Measurements from ENCODE around the gene ZNF775. TPM values are rescaled to one million over a fixed set of nuclear protein-coding genes. Genes with fewer than 3 reads are reported as not detected.
"Not testable (repeated sequence)": the region's sequence is repeated elsewhere in the genome, so short reads cannot be mapped to it uniquely, and the experiment has no call there.

Gene ZNF775
- total and polyA plus RNA-seq, 5 donors, result 4.5 to 6.5 (median 5.7) TPM

- no peak overlapping the region for H3K27ac ChIP-seq (ENCODE audit: low read length)
- ATAC-seq (no peak), DNase-seq (no peak)
- H3K27me3 ChIP-seq (ENCODE audit: control insufficient read depth, insufficient read depth), result no peaks in the 10 kb centered on the region
- H3K9me3 ChIP-seq (ENCODE audit: control insufficient read depth, low read length), result no peaks in the 10 kb centered on the region
- H3K4me1 ChIP-seq (ENCODE audit: control insufficient read depth, insufficient read depth, low read length), result no peaks in the 10 kb centered on the region
- intact Hi-C loops (cut with DNase I), result no loop called here
- H3K4me3 ChIP-seq (ENCODE audit: low read length), result no peak overlapping the region
- 81% methylated on average over 15 of the region's 15 CpGs for WGBS
Measured at GRCh38 chr7:150384406-150385301, 5.5 kb downstream of the ZNF775 start.

DNA sequence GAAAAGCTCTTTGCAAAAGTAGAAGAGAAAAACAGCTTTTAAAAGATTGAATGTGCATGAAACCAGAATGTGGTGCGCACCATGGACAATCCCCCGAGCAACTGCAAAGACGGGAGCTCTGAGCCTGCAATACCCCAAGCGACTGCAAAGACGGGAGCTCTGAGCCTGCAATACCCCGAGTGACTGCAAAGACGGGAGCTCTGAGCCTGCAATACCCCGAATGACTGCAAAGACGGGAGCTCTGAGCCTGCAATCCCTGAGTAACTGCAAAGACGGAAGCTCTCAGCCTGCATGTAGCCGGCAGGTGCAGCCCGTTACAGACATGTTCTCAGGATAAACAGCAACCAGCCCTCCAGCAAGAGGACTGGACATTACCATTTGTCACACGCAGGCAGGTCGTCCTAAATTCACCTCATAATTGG lies 6.2 kb downstream of the ZNF775 start:
- DNase-seq (no peak), ATAC-seq (no peak)
- Histone ChIP-seq H3K4me3 (ENCODE audit: low read length) (no peak overlapping the region), H3K9me3 (ENCODE audit: control insufficient read depth, low read length) (no peaks in the 10 kb centered on the region), H3K27ac (ENCODE audit: low read length) (no peak overlapping the region), H3K27me3 (ENCODE audit: control insufficient read depth, insufficient read depth) (no peaks in the 10 kb centered on the region), H3K4me1 (ENCODE audit: control insufficient read depth, insufficient read depth, low read length) (no peaks in the 10 kb centered on the region)
- intact Hi-C loops (cut with DNase I), result no loop called here
- WGBS, result 81% methylated on average over 14 of the region's 14 CpGs

- intact Hi-C loops (cut with DNase I); H3K27ac ChIP-seq (ENCODE audit: low read length); H3K9me3 ChIP-seq (ENCODE audit: control insufficient read depth, low read length); H3K4me3 ChIP-seq (ENCODE audit: low read length); H3K27me3 ChIP-seq (ENCODE audit: control insufficient read depth, insufficient read depth); H3K4me1 ChIP-seq (ENCODE audit: control insufficient read depth, insufficient read depth, low read length); ATAC-seq; DNase-seq: not testable (repeated sequence)
- 54% methylated on average over 6 of the region's 6 CpGs for WGBS
Measured at GRCh38 chr7:150385884-150386283, 6.8 kb downstream of the ZNF775 start.

GRCh38 chr7:150388306-150388705 lies 9.2 kb downstream of the ZNF775 start:
- Histone ChIP-seq H3K9me3 (ENCODE audit: control insufficient read depth, low read length) (no peaks in the 10 kb centered on the region), H3K27me3 (ENCODE audit: control insufficient read depth, insufficient read depth) (no peaks in the 10 kb centered on the region), H3K4me1 (ENCODE audit: control insufficient read depth, insufficient read depth, low read length) (no peaks in the 10 kb centered on the region), H3K27ac (ENCODE audit: low read length) (peak overlapping the region; percentile 22), H3K4me3 (ENCODE audit: low read length) (no peak overlapping the region)
- ATAC-seq (no peak), DNase-seq (no peak)
- 74% methylated on average over 7 of the region's 7 CpGs for WGBS
- intact Hi-C loops (cut with DNase I), result no loop called here

- peak; percentile 91 to 92 for ATAC-seq
- Histone ChIP-seq H3K27me3 (ENCODE audit: control insufficient read depth, insufficient read depth) (no peaks in the 10 kb centered on the region), H3K4me1 (ENCODE audit: control insufficient read depth, insufficient read depth, low read length) (no peaks in the 10 kb centered on the region), H3K4me3 (ENCODE audit: low read length) (no peak overlapping the region), H3K27ac (ENCODE audit: low read length) (peak overlapping the region; percentile 41), H3K9me3 (ENCODE audit: control insufficient read depth, low read length) (no peaks in the 10 kb centered on the region)
- WGBS, result 62% methylated on average over 20 of the region's 20 CpGs
- intact Hi-C loops (cut with DNase I), result no loop called here
- DNase-seq, result peak; percentile 73 to 85 (median 84)
Measured at GRCh38 chr7:150388709-150389531, 9.8 kb downstream of the ZNF775 start.

GRCh38 chr7:150389532-150389816 lies 10.3 kb downstream of the ZNF775 start:
- no peak overlapping the region for H3K27ac ChIP-seq (ENCODE audit: low read length)
- H3K4me3 ChIP-seq (ENCODE audit: low read length), result no peak overlapping the region
- ATAC-seq (no peak), DNase-seq (no peak)
- WGBS, result 80% methylated on average over 5 of the region's 5 CpGs
- no peaks in the 10 kb centered on the region for H3K9me3 ChIP-seq (ENCODE audit: control insufficient read depth, low read length)
- H3K27me3 ChIP-seq (ENCODE audit: control insufficient read depth, insufficient read depth), result no peaks in the 10 kb centered on the region
- no peaks in the 10 kb centered on the region for H3K4me1 ChIP-seq (ENCODE audit: control insufficient read depth, insufficient read depth, low read length)
- intact Hi-C loops (cut with DNase I), result no loop called here

DNA sequence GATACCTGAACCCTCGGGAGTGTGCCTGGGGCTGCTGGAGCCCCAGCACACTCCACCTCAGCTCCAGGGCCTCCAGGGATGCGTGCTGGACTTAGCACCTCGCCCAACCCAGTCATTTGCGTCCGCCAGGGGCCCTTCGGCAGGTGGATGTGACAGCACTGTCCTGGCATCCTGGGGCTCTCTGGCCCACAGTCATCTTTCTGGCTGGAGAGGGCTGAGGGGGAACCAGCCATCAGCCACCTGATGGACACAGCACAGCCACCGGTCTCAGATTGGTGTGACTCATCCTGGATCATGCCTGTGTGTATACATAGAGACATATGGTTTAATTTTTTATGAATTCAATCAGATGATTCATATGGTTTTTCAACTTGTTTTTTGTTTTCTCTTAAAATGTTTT lies 11.1 kb downstream of the ZNF775 start:
- ATAC-seq, result no peak
- Histone ChIP-seq H3K9me3 (ENCODE audit: control insufficient read depth, low read length) (no peaks in the 10 kb centered on the region), H3K4me3 (ENCODE audit: low read length) (no peak overlapping the region), H3K27me3 (ENCODE audit: control insufficient read depth, insufficient read depth) (no peaks in the 10 kb centered on the region), H3K4me1 (ENCODE audit: control insufficient read depth, insufficient read depth, low read length) (no peaks in the 10 kb centered on the region), H3K27ac (ENCODE audit: low read length) (no peak overlapping the region)
- intact Hi-C loops (cut with DNase I), result no loop called here
- DNase-seq, result no peak
- WGBS, result 95% methylated on average over 7 of the region's 7 CpGs

DNA sequence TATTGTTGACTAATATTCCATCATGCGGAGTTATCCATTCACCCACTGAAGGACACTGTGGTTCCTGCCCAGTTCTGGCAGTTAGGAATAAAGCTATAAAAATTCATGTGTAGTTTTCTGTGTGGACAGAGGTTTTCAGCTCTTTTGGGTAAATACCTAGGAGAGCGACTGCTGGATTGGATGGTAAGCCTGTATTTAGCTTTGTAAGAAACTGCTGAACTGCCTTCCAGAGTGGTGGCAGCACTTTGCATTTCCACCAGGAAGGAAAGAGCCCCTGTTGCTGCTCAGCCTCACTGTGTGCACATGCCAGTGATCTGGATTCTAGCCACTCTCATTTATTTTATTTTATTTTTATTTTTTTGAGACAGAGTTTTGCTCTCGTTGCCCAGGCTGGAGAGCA lies 14.2 kb downstream of the ZNF775 start:
- H3K4me1 ChIP-seq (ENCODE audit: control insufficient read depth, insufficient read depth, low read length), result no peaks in the 10 kb centered on the region
- 93% methylated on average over 3 of the region's 3 CpGs for WGBS
- DNase-seq (no peak), ATAC-seq (no peak)
- no peak overlapping the region for H3K27ac ChIP-seq (ENCODE audit: low read length)
- H3K9me3 ChIP-seq (ENCODE audit: control insufficient read depth, low read length), result no peaks in the 10 kb centered on the region
- H3K4me3 ChIP-seq (ENCODE audit: low read length), result no peak overlapping the region
- no peaks in the 10 kb centered on the region for H3K27me3 ChIP-seq (ENCODE audit: control insufficient read depth, insufficient read depth)
- intact Hi-C loops (cut with DNase I), result no loop called here

GRCh38 chr7:150396426-150396825 lies 17.3 kb downstream of the ZNF775 start:
- no peak overlapping the region for H3K4me3 ChIP-seq (ENCODE audit: low read length)
- WGBS, result 92% methylated on average over 20 of the region's 20 CpGs
- H3K9me3 ChIP-seq (ENCODE audit: control insufficient read depth, low read length), result no peaks in the 10 kb centered on the region
- intact Hi-C loops (cut with DNase I), result no loop called here
- peaks cover 3% of the 10 kb centered on the region for H3K4me1 ChIP-seq (ENCODE audit: control insufficient read depth, insufficient read depth, low read length)
- H3K27ac ChIP-seq (ENCODE audit: low read length), result no peak overlapping the region
- no peak for DNase-seq
- no peaks in the 10 kb centered on the region for H3K27me3 ChIP-seq (ENCODE audit: control insufficient read depth, insufficient read depth)
- no peak for ATAC-seq

- ATAC-seq (no peak), DNase-seq (no peak)
- H3K27ac ChIP-seq (ENCODE audit: low read length), result no peak overlapping the region
- intact Hi-C loops (cut with DNase I), result no loop called here
- no peaks in the 10 kb centered on the region for H3K27me3 ChIP-seq (ENCODE audit: control insufficient read depth, insufficient read depth)
- H3K4me1 ChIP-seq (ENCODE audit: control insufficient read depth, insufficient read depth, low read length), result peaks cover 3% of the 10 kb centered on the region
- 97% methylated on average over 48 of the region's 48 CpGs for WGBS
- no peak overlapping the region for H3K4me3 ChIP-seq (ENCODE audit: low read length)
- H3K9me3 ChIP-seq (ENCODE audit: control insufficient read depth, low read length), result no peaks in the 10 kb centered on the region
Measured at GRCh38 chr7:150396851-150397260, 17.7 kb downstream of the ZNF775 start.

- intact Hi-C loops (cut with DNase I), result no loop called here
- no peak for DNase-seq
Measured at GRCh38 chr7:150397346-150398107, 18.4 kb downstream of the ZNF775 start.

More at GRCh38 chr7:150397346-150398107, 18.4 kb downstream of the ZNF775 start:
- Histone ChIP-seq H3K27me3 (ENCODE audit: control insufficient read depth, insufficient read depth) (no peaks in the 10 kb centered on the region), H3K4me3 (ENCODE audit: low read length) (no peak overlapping the region), H3K9me3 (ENCODE audit: control insufficient read depth, low read length) (no peaks in the 10 kb centered on the region), H3K4me1 (ENCODE audit: control insufficient read depth, insufficient read depth, low read length) (peaks cover 3% of the 10 kb centered on the region), H3K27ac (ENCODE audit: low read length) (no peak overlapping the region)
- peak; percentile 12 to 13 for ATAC-seq
- WGBS, result 96% methylated on average over 91 of the region's 91 CpGs

Measured in right cardiac atrium (tissue), 5 donors.